ENCODE measurements around the gene AIFM3. TPM values are rescaled to one million over a fixed set of nuclear protein-coding genes. Genes with fewer than 3 reads are reported as not detected.

Gene AIFM3
- total RNA-seq, 2 donors from 2014 or later, result 3.4 to 5.8 TPM

GRCh38 chr22:21014726-21015465 is 47.8 kb downstream of the AIFM3 start, which contains the start of gene P2RX6:
TSS of gene P2RX6 (plus strand) at chr22:21015165. CDS start at chr22:21015175, 10 bp downstream.
- H3K4me3 ChIP-seq, result peak within 1 kb of the TSS; percentile 72
- DNase-seq (ENCODE audit: low spot score) (no peak), ATAC-seq (ENCODE audit: insufficient number of reproducible peaks, low FRiP score, low read depth) (no peak)
- no peaks in the 10 kb centered on the region for H3K9me3 ChIP-seq
- peaks cover 15 to 26% of the 10 kb centered on the region in 2 donors for H3K4me1 ChIP-seq (ENCODE audit: control insufficient read depth in 1 of 2, low read depth in 2 of 2)
- H3K36me3 ChIP-seq, result no peaks in the 10 kb centered on the region
- peak within 1 kb of the TSS in 1 of 2 donors; percentile 55 for H3K27ac ChIP-seq
- H3K27me3 ChIP-seq (replicated peaks; ENCODE audit: insufficient read depth), result no peaks in the 10 kb centered on the region
- TF ChIP-seq CTCF (IDR thresholded peaks at IDR 0.05), result no peak

GRCh38 chr22:21015466-21016006 is 48.5 kb downstream of the AIFM3 start:
- Histone ChIP-seq H3K27ac (no peak overlapping the region), H3K27me3 (replicated peaks; ENCODE audit: insufficient read depth) (no peaks in the 10 kb centered on the region), H3K4me3 (peak overlapping the region; percentile 72), H3K4me1 (ENCODE audit: control insufficient read depth in 1 of 2, low read depth in 2 of 2) (peaks cover 15 to 26% of the 10 kb centered on the region in 2 donors), H3K9me3 (no peaks in the 10 kb centered on the region), H3K36me3 (no peaks in the 10 kb centered on the region)
- ATAC-seq (ENCODE audit: insufficient number of reproducible peaks, low FRiP score, low read depth), result no peak
- TF ChIP-seq CTCF (IDR thresholded peaks at IDR 0.05), result no peak
- no peak for DNase-seq (ENCODE audit: low spot score)

- Histone ChIP-seq H3K9me3 (no peaks in the 10 kb centered on the region), H3K4me1 (ENCODE audit: control insufficient read depth in 1 of 2, low read depth in 2 of 2) (peaks cover 15 to 26% of the 10 kb centered on the region in 2 donors), H3K36me3 (no peaks in the 10 kb centered on the region), H3K4me3 (no peak overlapping the region), H3K27ac (no peak overlapping the region), H3K27me3 (replicated peaks; ENCODE audit: insufficient read depth) (no peaks in the 10 kb centered on the region)
- TF ChIP-seq CTCF (IDR thresholded peaks at IDR 0.05), result no peak
- DNase-seq (ENCODE audit: low spot score) (no peak), ATAC-seq (ENCODE audit: insufficient number of reproducible peaks, low FRiP score, low read depth) (no peak)
Observed at GRCh38 chr22:21016644-21017420, 49.8 kb downstream of the AIFM3 start.

GRCh38 chr22:21018314-21018713 is 51.3 kb downstream of the AIFM3 start:
- H3K27ac ChIP-seq, result no peak overlapping the region
- no peak overlapping the region for H3K4me3 ChIP-seq
- H3K36me3 ChIP-seq, result no peaks in the 10 kb centered on the region
- H3K4me1 ChIP-seq (ENCODE audit: control insufficient read depth in 1 of 2, low read depth in 2 of 2), result peaks cover 15 to 26% of the 10 kb centered on the region in 2 donors
- H3K27me3 ChIP-seq (replicated peaks; ENCODE audit: insufficient read depth), result no peaks in the 10 kb centered on the region
- ATAC-seq (ENCODE audit: insufficient number of reproducible peaks, low FRiP score, low read depth) (no peak), DNase-seq (ENCODE audit: low spot score) (no peak)
- TF ChIP-seq CTCF (IDR thresholded peaks at IDR 0.05), result no peak
- no peaks in the 10 kb centered on the region for H3K9me3 ChIP-seq

Measured in thoracic aorta (tissue), 2 donors.